Activated CD4-positive, alpha-beta T cell treated with anti-CD3 and anti-CD28 coated beads, Interleukin-2, amount 10 ng/mL, durations not matched to agents 7 days and 5 days (primary cell): ENCODE results near the gene CCL8. TPM values are rescaled to one million over a fixed set of nuclear protein-coding genes. Genes with fewer than 3 reads are reported as not detected.

Source experiments
- CTCF ChIA-PET: fragments of 350-600 bp; sonication (Branson Sonifier 250); formaldehyde crosslinking; loops from one replicate; lab custom pipeline; 2021; ENCODE audit warnings: antibody characterized with exemption; lab: Charles Lee
- POLR2A ChIA-PET: fragments of 350-600 bp; sonication (Branson Sonifier 250); formaldehyde crosslinking; loops from one replicate; lab custom pipeline; 2021; ENCODE audit warnings: antibody characterized with exemption; lab: Charles Lee
- DNase-seq: peaks from one replicate; pipeline ENCODE4 v3.0.0-alpha.2; 2020
- H3K27ac Mint-ChIP-seq: one replicate; pipeline ENCODE4 v1.8.0; 2021; ENCODE audit warnings: mild to moderate bottlenecking, moderate library complexity, mixed read lengths
- H3K27me3 Mint-ChIP-seq: one replicate; pipeline ENCODE4 v1.8.0; 2021; ENCODE audit warnings: mixed read lengths
- H3K36me3 Mint-ChIP-seq: one replicate; pipeline ENCODE4 v1.8.0; 2021; ENCODE audit warnings: low read depth, mixed read lengths
- H3K4me1 Mint-ChIP-seq: one replicate; pipeline ENCODE4 v1.8.0; 2021; ENCODE audit warnings: mixed read lengths
- H3K4me3 Mint-ChIP-seq: one replicate; pipeline ENCODE4 v1.8.0; 2021; ENCODE audit warnings: mild to moderate bottlenecking, moderate library complexity, mixed read lengths
- H3K9me3 Mint-ChIP-seq: one replicate; pipeline ENCODE4 v1.8.0; 2021; ENCODE audit warnings: mixed read lengths
- total RNA-seq, 2 experiments: library from RNA; stranded (reverse); gene quantifications; one replicate each; pipeline ENCODE4 v1.2.3, GENCODE V29; 2021

The CCL8 gene
- total RNA-seq, 2 experiments from 2014 or later: not detected

DNA sequence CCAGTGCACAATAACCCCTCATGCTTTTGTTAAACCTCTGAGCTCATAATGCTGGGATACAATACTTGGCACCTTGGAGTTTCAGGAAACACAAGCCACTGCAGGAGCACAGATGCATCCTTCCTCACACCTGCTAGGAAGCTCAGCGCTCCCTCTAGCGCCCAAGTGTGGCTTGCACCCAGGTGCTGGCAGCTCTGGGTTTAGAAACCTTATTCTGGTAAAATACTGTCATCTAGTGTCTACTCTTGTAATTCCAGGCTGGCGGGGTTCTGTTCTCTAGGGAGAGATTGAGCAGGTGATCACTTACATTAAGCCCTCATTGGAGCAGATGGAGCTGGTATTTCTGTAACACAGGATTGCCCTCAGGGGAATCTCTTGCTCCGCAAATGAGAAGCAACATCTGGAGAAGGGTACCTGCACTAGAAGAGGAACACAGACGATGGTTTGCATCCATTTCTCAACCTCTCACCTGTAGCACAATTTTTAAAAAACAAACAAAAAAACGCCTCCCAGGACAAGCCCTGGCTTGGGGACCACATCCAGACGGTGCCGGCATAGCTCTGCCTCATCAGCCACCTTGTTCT is 42.3 kb downstream of the CCL8 start:
- Mint-ChIP-seq H3K27ac (no peak overlapping the region), H3K4me3 (no peak overlapping the region), H3K9me3 (no peaks in the 10 kb centered on the region), H3K27me3 (peaks cover 14% of the 10 kb centered on the region), H3K4me1 (peaks cover 42% of the 10 kb centered on the region), H3K36me3 (peaks cover 2% of the 10 kb centered on the region)
- CTCF ChIA-PET: interaction anchor here (0.6 to 4.4 kb wide), 24 partner anchors 8 to 783 kb away, joined by 3 to 43 read pairs (median 4); no protein-coding TSS in a partner anchor
- POLR2A ChIA-PET: interaction anchor here (0.6 to 1.7 kb wide), 2 partner anchors 160 to 867 kb away, joined by 3 to 5 read pairs; no protein-coding TSS in a partner anchor
- DNase-seq: peak; percentile 88

DNA sequence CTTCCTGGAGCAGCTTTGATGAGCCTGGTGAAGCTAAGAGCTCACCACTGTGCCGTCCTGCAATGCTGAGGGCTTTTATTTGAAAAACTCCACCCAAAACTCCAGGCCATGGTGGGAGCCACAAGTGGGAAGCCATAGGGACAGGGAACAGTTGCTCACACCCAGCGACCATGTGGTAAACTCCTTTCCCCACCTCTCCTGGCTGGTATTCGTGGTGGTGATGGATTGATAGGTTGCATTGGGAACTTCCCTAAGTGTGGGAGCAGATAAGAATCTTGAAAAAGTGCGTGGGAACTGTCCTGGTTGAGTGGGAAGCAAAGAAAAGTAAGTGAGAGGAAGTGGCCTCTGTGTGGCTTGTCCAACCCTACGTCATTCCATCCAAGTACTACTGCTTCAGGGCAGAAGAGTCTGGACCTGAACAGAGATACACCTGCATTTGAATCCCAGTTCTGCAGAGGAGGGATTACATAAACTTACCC is 44.0 kb downstream of the CCL8 start, which contains the start of gene CCL1:
TSS of gene CCL1 (minus strand) at position 51 of the 479 bp plus-strand sequence. CDS start 72 bp downstream, outside the sequence.
- peaks cover 52% of the 10 kb centered on the region for H3K4me1 Mint-ChIP-seq
- H3K27me3 Mint-ChIP-seq: peaks cover 17% of the 10 kb centered on the region
- DNase-seq: no peak
- no peak within 1 kb of the TSS for H3K4me3 Mint-ChIP-seq
- peaks cover 2% of the 10 kb centered on the region for H3K36me3 Mint-ChIP-seq
- CTCF ChIA-PET: interaction anchor here (0.6 to 4.4 kb wide), 5 partner anchors 9 to 1524 kb away, joined by 4 to 43 read pairs (median 17); no protein-coding TSS in a partner anchor
- H3K9me3 Mint-ChIP-seq: no peaks in the 10 kb centered on the region
- H3K27ac Mint-ChIP-seq: peak within 1 kb of the TSS; percentile 34
- POLR2A ChIA-PET: no interaction called here

GRCh38 chr17:34364751-34365150 is 45.5 kb downstream of the CCL8 start:
- ChIA-PET POLR2A (no interaction called here), CTCF (interaction anchor here (1.1 to 1.2 kb wide), 2 partner anchors 12 to 164 kb away, joined by 3 read pairs; no protein-coding TSS in a partner anchor)
- no peak for DNase-seq
- peak overlapping the region; percentile 17 for H3K27ac Mint-ChIP-seq
- no peaks in the 10 kb centered on the region for H3K9me3 Mint-ChIP-seq
- H3K4me1 Mint-ChIP-seq: peaks cover 56% of the 10 kb centered on the region
- peaks cover 11% of the 10 kb centered on the region for H3K27me3 Mint-ChIP-seq
- peaks cover 2% of the 10 kb centered on the region for H3K36me3 Mint-ChIP-seq
- H3K4me3 Mint-ChIP-seq: no peak overlapping the region

DNA sequence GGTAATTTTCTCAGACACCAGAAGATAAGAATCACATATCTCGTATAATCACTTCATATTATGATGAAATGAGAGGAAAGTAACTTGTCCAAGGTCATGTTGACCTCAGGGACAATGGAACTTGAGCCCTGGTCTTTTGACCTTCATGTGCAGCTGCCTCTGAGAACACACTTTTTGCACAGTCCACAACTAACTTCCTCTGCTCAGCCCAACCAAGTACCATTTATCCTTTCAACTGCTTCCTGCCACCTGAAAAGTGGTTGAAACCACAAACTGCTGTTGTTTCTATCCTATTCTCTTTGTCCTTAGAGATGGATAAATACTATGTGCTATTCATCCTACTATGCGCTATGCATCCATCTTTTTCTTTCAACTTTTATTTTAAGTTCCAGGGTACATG is 46.1 kb downstream of the CCL8 start:
- H3K27ac Mint-ChIP-seq: peak overlapping the region; percentile 10
- peaks cover 60% of the 10 kb centered on the region for H3K4me1 Mint-ChIP-seq
- peaks cover 2% of the 10 kb centered on the region for H3K36me3 Mint-ChIP-seq
- POLR2A ChIA-PET: no interaction called here
- peaks cover 11% of the 10 kb centered on the region for H3K27me3 Mint-ChIP-seq
- peak overlapping the region; percentile 19 for H3K4me3 Mint-ChIP-seq
- no peaks in the 10 kb centered on the region for H3K9me3 Mint-ChIP-seq
- DNase-seq: peak; percentile 50
- CTCF ChIA-PET: interaction anchor here (1.1 kb wide), 1 partner anchor 12 kb away, joined by 3 read pairs; no protein-coding TSS in a partner anchor

- POLR2A ChIA-PET: no interaction called here
- H3K4me3 Mint-ChIP-seq: no peak overlapping the region
- H3K27me3 Mint-ChIP-seq: peaks cover 11% of the 10 kb centered on the region
- CTCF ChIA-PET: no interaction called here
- H3K27ac Mint-ChIP-seq: peak overlapping the region; percentile 60
- H3K4me1 Mint-ChIP-seq: peaks cover 63% of the 10 kb centered on the region
- H3K36me3 Mint-ChIP-seq: peaks cover 2% of the 10 kb centered on the region
- DNase-seq: no peak
- H3K9me3 Mint-ChIP-seq: no peaks in the 10 kb centered on the region
Measured at GRCh38 chr17:34366010-34366409, 46.8 kb downstream of the CCL8 start.

DNA sequence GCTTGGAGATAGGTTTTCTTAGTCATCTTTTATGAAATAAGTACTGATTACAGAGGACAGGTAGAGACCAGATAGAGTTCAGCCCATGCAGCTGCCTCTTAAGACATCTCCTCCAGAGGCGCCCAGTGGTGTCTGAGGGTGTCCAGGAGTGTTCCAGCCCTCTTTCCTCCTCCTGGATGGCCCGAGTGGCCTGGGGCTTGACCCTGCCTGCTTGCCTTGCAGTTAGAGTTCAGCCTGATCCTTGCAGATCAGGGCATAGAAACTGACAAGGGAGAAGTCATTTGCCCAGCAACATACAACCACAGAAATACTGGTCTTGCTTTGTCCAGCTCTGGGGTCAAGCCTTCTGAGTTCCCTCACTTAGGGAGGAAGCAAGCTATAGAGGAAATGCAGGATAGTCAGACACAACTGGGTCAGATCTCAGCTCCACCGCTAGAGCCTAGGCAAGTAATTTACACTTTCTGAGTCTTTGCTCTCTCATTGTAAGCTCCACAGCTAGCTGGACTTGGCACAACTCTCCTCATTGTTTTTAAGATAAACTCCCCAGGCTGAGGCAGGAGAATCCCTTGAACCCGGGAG is 47.4 kb downstream of the CCL8 start:
- ChIA-PET POLR2A (interaction anchor here (0.6 kb wide), 1 partner anchor 56 kb away, joined by 3 read pairs; no protein-coding TSS in a partner anchor), CTCF (no interaction called here)
- H3K27ac Mint-ChIP-seq: no peak overlapping the region
- H3K4me3 Mint-ChIP-seq: no peak overlapping the region
- DNase-seq: no peak
- H3K36me3 Mint-ChIP-seq: peaks cover 2% of the 10 kb centered on the region
- no peaks in the 10 kb centered on the region for H3K9me3 Mint-ChIP-seq
- peaks cover 11% of the 10 kb centered on the region for H3K27me3 Mint-ChIP-seq
- H3K4me1 Mint-ChIP-seq: peaks cover 63% of the 10 kb centered on the region

- DNase-seq: no peak
- Mint-ChIP-seq H3K4me3 (no peak overlapping the region), H3K9me3 (no peaks in the 10 kb centered on the region), H3K4me1 (peaks cover 61% of the 10 kb centered on the region), H3K36me3 (peaks cover 2% of the 10 kb centered on the region), H3K27me3 (peaks cover 9% of the 10 kb centered on the region), H3K27ac (no peak overlapping the region)
- ChIA-PET POLR2A (no interaction called here), CTCF (interaction anchor here (0.7 to 1.1 kb wide), 2 partner anchors 10 to 144 kb away, joined by 3 to 4 read pairs; no protein-coding TSS in a partner anchor)
Measured at GRCh38 chr17:34367486-34368195, 48.4 kb downstream of the CCL8 start.

DNA sequence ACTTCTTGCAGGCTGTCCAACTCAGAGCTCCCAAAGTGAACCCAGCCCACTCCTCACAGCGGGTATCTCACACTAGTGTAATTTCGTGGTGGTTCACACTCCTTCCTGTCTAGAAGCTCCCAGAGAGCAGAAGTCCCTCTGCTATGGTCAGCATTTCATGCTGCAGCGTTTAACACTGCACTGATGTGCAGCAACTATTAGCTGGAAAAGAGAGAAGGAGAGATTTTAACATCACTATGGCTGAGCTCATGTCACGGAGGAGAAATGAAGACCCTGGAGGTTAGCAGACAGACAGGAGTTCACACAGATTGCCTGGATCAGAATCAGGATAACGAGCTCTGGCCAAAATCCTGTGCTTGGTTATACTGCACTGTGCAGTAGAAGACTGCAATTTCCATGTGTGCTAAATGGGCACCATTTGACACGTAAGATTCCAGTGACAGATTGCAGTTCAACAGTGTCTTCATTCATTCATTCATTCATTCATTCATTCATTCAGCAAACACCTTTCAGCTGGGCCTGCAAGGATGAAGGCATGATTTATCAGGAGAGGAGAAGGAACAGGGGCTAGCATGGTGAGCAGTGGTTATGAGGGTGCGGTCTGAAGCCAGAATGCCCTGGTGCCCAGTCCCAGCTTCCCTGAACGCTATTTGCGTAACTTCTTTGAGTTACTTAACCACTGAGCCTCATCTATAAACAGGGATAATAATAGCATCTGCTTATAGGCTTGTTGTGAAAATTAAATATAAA is 49.1 kb downstream of the CCL8 start:
- H3K4me3 Mint-ChIP-seq: no peak overlapping the region
- H3K27ac Mint-ChIP-seq: no peak overlapping the region
- POLR2A ChIA-PET: no interaction called here
- peaks cover 59% of the 10 kb centered on the region for H3K4me1 Mint-ChIP-seq
- peaks cover 2% of the 10 kb centered on the region for H3K36me3 Mint-ChIP-seq
- peaks cover 9% of the 10 kb centered on the region for H3K27me3 Mint-ChIP-seq
- no peak for DNase-seq
- CTCF ChIA-PET: interaction anchor here (0.7 to 1.1 kb wide), 3 partner anchors 9 to 168 kb away, joined by 3 to 4 read pairs (median 3); no protein-coding TSS in a partner anchor
- H3K9me3 Mint-ChIP-seq: no peaks in the 10 kb centered on the region

GRCh38 chr17:34368946-34369500 is 49.8 kb downstream of the CCL8 start:
- POLR2A ChIA-PET: no interaction called here
- H3K27me3 Mint-ChIP-seq: peaks cover 9% of the 10 kb centered on the region
- peaks cover 58% of the 10 kb centered on the region for H3K4me1 Mint-ChIP-seq
- peaks cover 2% of the 10 kb centered on the region for H3K36me3 Mint-ChIP-seq
- no peak overlapping the region for H3K4me3 Mint-ChIP-seq
- H3K27ac Mint-ChIP-seq: no peak overlapping the region
- no peaks in the 10 kb centered on the region for H3K9me3 Mint-ChIP-seq
- DNase-seq: no peak
- CTCF ChIA-PET: interaction anchor here (0.9 to 1.1 kb wide), 3 partner anchors 9 to 169 kb away, joined by 3 to 4 read pairs (median 3); no protein-coding TSS in a partner anchor

GRCh38 chr17:34369571-34369970 is 50.3 kb downstream of the CCL8 start:
- H3K4me1 Mint-ChIP-seq: peaks cover 53% of the 10 kb centered on the region
- POLR2A ChIA-PET: no interaction called here

DNA sequence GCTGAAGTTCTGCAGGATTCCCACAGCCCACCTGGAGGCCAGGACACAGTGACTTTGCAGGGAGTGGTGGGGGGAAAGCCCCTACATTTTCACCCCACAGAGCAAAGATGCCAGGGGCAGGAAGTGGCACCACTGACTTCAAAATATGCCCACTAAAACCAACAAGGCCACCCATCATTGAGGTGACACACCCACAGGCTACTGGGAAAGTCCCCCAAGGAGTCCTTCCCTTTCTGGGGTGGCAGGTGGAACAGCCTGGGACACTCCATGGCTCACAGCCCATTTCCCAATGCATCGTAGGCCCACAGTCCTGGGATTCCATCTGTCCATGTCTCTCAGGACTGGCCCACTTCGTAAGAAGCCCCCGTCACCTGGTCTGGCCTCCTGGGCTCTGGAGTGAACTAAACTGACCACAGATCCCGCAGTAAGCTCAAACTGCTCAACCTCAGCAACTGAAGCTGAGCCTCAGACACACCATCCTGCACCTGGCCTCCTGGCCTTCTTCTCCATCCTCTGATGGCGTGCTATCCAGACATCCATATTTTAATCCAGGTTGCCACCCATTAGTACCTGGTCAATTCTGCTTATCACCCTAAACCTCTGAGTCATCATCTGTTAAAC is 51.3 kb downstream of the CCL8 start:
- Mint-ChIP-seq H3K27me3 (peaks cover 10% of the 10 kb centered on the region), H3K4me3 (no peak overlapping the region), H3K36me3 (peaks cover 2% of the 10 kb centered on the region), H3K9me3 (no peaks in the 10 kb centered on the region), H3K27ac (no peak overlapping the region), H3K4me1 (peaks cover 44% of the 10 kb centered on the region)
- DNase-seq: no peak
- POLR2A ChIA-PET: no interaction called here
- CTCF ChIA-PET: interaction anchor here (1.0 kb wide), 1 partner anchor 9 kb away, joined by 3 read pairs; no protein-coding TSS in a partner anchor

More at GRCh38 chr17:34369571-34369970, 50.3 kb downstream of the CCL8 start:
- Mint-ChIP-seq H3K27me3 (peaks cover 6% of the 10 kb centered on the region), H3K36me3 (peaks cover 2% of the 10 kb centered on the region), H3K9me3 (no peaks in the 10 kb centered on the region), H3K27ac (no peak overlapping the region), H3K4me3 (no peak overlapping the region)
- no peak for DNase-seq
- CTCF ChIA-PET: interaction anchor here (0.9 to 1.0 kb wide), 2 partner anchors 8 to 10 kb away, joined by 3 read pairs; no protein-coding TSS in a partner anchor
